ENCODE measurements around the gene CHADL.

The CHADL gene

GRCh38 chr22:41204992-41205900, 35.5 kb downstream of the CHADL start, which contains the start of gene L3MBTL2:
Gene L3MBTL2, plus strand, starts transcription at chr22:41205312. Its CDS starts 51 bp downstream, at chr22:41205363.
- H3K36me3 ChIP-seq (ENCODE audit: insufficient read depth, low read length) = no peaks in the 10 kb centered on the region; the same call in 1 of the 2 replicates
- H3K4me3 ChIP-seq (ENCODE audit: low read depth, low read length) = peak within 1 kb of the TSS; percentile 95
- H3K27ac ChIP-seq (ENCODE audit: low read depth, low read length) = peak within 1 kb of the TSS; percentile 49; the same call in 1 of the 2 replicates
- no peaks in the 10 kb centered on the region for H3K27me3 ChIP-seq (ENCODE audit: insufficient read depth, low read length)
- peaks cover 13% of the 10 kb centered on the region for H3K79me2 ChIP-seq (ENCODE audit: control insufficient read depth, insufficient read depth, low read length, unreplicated experiment)
- H2AFZ ChIP-seq (ENCODE audit: low read length, unreplicated experiment) = peak within 1 kb of the TSS; percentile 82
- H3K4me1 ChIP-seq (ENCODE audit: control insufficient read depth, insufficient read depth, low read length, unreplicated experiment) = no peaks in the 10 kb centered on the region

GRCh38 chr22:41204066-41204465, 36.7 kb downstream of the CHADL start:
- Histone ChIP-seq H2AFZ (ENCODE audit: low read length, unreplicated experiment) (no peak overlapping the region), H3K36me3 (ENCODE audit: insufficient read depth, low read length) (no peaks in the 10 kb centered on the region), H3K27ac (ENCODE audit: low read depth, low read length) (no peak overlapping the region), H3K27me3 (ENCODE audit: insufficient read depth, low read length) (no peaks in the 10 kb centered on the region), H3K79me2 (ENCODE audit: control insufficient read depth, insufficient read depth, low read length, unreplicated experiment) (peaks cover 13% of the 10 kb centered on the region), H3K4me1 (ENCODE audit: control insufficient read depth, insufficient read depth, low read length, unreplicated experiment) (no peaks in the 10 kb centered on the region), H3K4me3 (ENCODE audit: low read depth, low read length) (no peak overlapping the region)

GRCh38 chr22:41203118-41203517, 37.6 kb downstream of the CHADL start:
- peaks cover 13% of the 10 kb centered on the region for H3K79me2 ChIP-seq (ENCODE audit: control insufficient read depth, insufficient read depth, low read length, unreplicated experiment)
- H3K4me1 ChIP-seq (ENCODE audit: control insufficient read depth, insufficient read depth, low read length, unreplicated experiment) = no peaks in the 10 kb centered on the region
- no peaks in the 10 kb centered on the region for H3K27me3 ChIP-seq (ENCODE audit: insufficient read depth, low read length)
- no peaks in the 10 kb centered on the region for H3K36me3 ChIP-seq (ENCODE audit: insufficient read depth, low read length)
- no peak overlapping the region for H2AFZ ChIP-seq (ENCODE audit: low read length, unreplicated experiment)
- no peak overlapping the region for H3K27ac ChIP-seq (ENCODE audit: low read depth, low read length)
- no peak overlapping the region for H3K4me3 ChIP-seq (ENCODE audit: low read depth, low read length)

GRCh38 chr22:41201141-41201540, 39.6 kb downstream of the CHADL start:
- Histone ChIP-seq H2AFZ (ENCODE audit: low read length, unreplicated experiment) (no peak overlapping the region), H3K27me3 (ENCODE audit: insufficient read depth, low read length) (no peaks in the 10 kb centered on the region), H3K4me1 (ENCODE audit: control insufficient read depth, insufficient read depth, low read length, unreplicated experiment) (no peaks in the 10 kb centered on the region), H3K4me3 (ENCODE audit: low read depth, low read length) (no peak overlapping the region), H3K79me2 (ENCODE audit: control insufficient read depth, insufficient read depth, low read length, unreplicated experiment) (peaks cover 9% of the 10 kb centered on the region), H3K27ac (ENCODE audit: low read depth, low read length) (no peak overlapping the region), H3K36me3 (ENCODE audit: insufficient read depth, low read length) (no peaks in the 10 kb centered on the region)

GRCh38 chr22:41198027-41198580, 42.6 kb downstream of the CHADL start:
- H3K27ac ChIP-seq (ENCODE audit: low read depth, low read length) = no peak overlapping the region
- no peaks in the 10 kb centered on the region for H3K79me2 ChIP-seq (ENCODE audit: control insufficient read depth, insufficient read depth, low read length, unreplicated experiment)
- H3K4me3 ChIP-seq (ENCODE audit: low read depth, low read length) = peak overlapping the region; percentile 89
- no peaks in the 10 kb centered on the region for H3K36me3 ChIP-seq (ENCODE audit: insufficient read depth, low read length)
- H3K27me3 ChIP-seq (ENCODE audit: insufficient read depth, low read length) = no peaks in the 10 kb centered on the region
- peak overlapping the region; percentile 81 for H2AFZ ChIP-seq (ENCODE audit: low read length, unreplicated experiment)
- H3K4me1 ChIP-seq (ENCODE audit: control insufficient read depth, insufficient read depth, low read length, unreplicated experiment) = no peaks in the 10 kb centered on the region

- Histone ChIP-seq H3K4me1 (ENCODE audit: control insufficient read depth, insufficient read depth, low read length, unreplicated experiment) (no peaks in the 10 kb centered on the region), H3K27me3 (ENCODE audit: insufficient read depth, low read length) (no peaks in the 10 kb centered on the region), H3K36me3 (ENCODE audit: insufficient read depth, low read length) (no peaks in the 10 kb centered on the region), H3K27ac (ENCODE audit: low read depth, low read length) (no peak overlapping the region), H3K79me2 (ENCODE audit: control insufficient read depth, insufficient read depth, low read length, unreplicated experiment) (no peaks in the 10 kb centered on the region), H3K4me3 (ENCODE audit: low read depth, low read length) (peak overlapping the region; percentile 89), H2AFZ (ENCODE audit: low read length, unreplicated experiment) (peak overlapping the region; percentile 81)
These were observed 43.4 kb downstream of the CHADL start for GRCh38 chr22:41197038-41197972.

- H3K79me2 ChIP-seq (ENCODE audit: control insufficient read depth, insufficient read depth, low read length, unreplicated experiment) = no peaks in the 10 kb centered on the region
- no peak overlapping the region for H2AFZ ChIP-seq (ENCODE audit: low read length, unreplicated experiment)
- no peak overlapping the region for H3K27ac ChIP-seq (ENCODE audit: low read depth, low read length)
- H3K4me1 ChIP-seq (ENCODE audit: control insufficient read depth, insufficient read depth, low read length, unreplicated experiment) = no peaks in the 10 kb centered on the region
- H3K27me3 ChIP-seq (ENCODE audit: insufficient read depth, low read length) = no peaks in the 10 kb centered on the region
- H3K36me3 ChIP-seq (ENCODE audit: insufficient read depth, low read length) = no peaks in the 10 kb centered on the region
- H3K4me3 ChIP-seq (ENCODE audit: low read depth, low read length) = no peak overlapping the region
These were observed 46.9 kb downstream of the CHADL start for GRCh38 chr22:41193829-41194228.

GRCh38 chr22:41191467-41191866, 49.3 kb downstream of the CHADL start:
- H3K36me3 ChIP-seq (ENCODE audit: insufficient read depth, low read length) = no peaks in the 10 kb centered on the region
- H2AFZ ChIP-seq (ENCODE audit: low read length, unreplicated experiment) = no peak overlapping the region
- no peak overlapping the region for H3K27ac ChIP-seq (ENCODE audit: low read depth, low read length)
- H3K27me3 ChIP-seq (ENCODE audit: insufficient read depth, low read length) = no peaks in the 10 kb centered on the region
- H3K4me3 ChIP-seq (ENCODE audit: low read depth, low read length) = no peak overlapping the region
- no peaks in the 10 kb centered on the region for H3K4me1 ChIP-seq (ENCODE audit: control insufficient read depth, insufficient read depth, low read length, unreplicated experiment)
- H3K79me2 ChIP-seq (ENCODE audit: control insufficient read depth, insufficient read depth, low read length, unreplicated experiment) = no peaks in the 10 kb centered on the region

GRCh38 chr22:41184679-41185078, 56.1 kb downstream of the CHADL start:
- H3K36me3 ChIP-seq (ENCODE audit: insufficient read depth, low read length) = no peaks in the 10 kb centered on the region
- H3K27ac ChIP-seq (ENCODE audit: low read depth, low read length) = no peak overlapping the region
- no peaks in the 10 kb centered on the region for H3K27me3 ChIP-seq (ENCODE audit: insufficient read depth, low read length)
- H3K4me3 ChIP-seq (ENCODE audit: low read depth, low read length) = no peak overlapping the region
- H3K79me2 ChIP-seq (ENCODE audit: control insufficient read depth, insufficient read depth, low read length, unreplicated experiment) = no peaks in the 10 kb centered on the region
- no peak overlapping the region for H2AFZ ChIP-seq (ENCODE audit: low read length, unreplicated experiment)
- peaks cover 9% of the 10 kb centered on the region for H3K4me1 ChIP-seq (ENCODE audit: control insufficient read depth, insufficient read depth, low read length, unreplicated experiment)
